ENCODE measurements around the gene HDGF. TPM values are rescaled to one million over a fixed set of nuclear protein-coding genes. Genes with fewer than 3 reads are reported as not detected.

The HDGF gene
- total and polyA plus RNA-seq, 12 donors = 69.8 to 202 (median 144) TPM

GRCh38 chr1:156727926-156728598, 23.4 kb downstream of the HDGF start, which contains the start of gene METTL25B:
Gene METTL25B, plus strand, starts transcription at chr1:156728469. Its CDS starts 636 bp downstream, at chr1:156729105.
- DNase-seq (peak; percentile 76 to 80), ATAC-seq (peak; percentile 75 to 89 (median 79))
- no peak for TF ChIP-seq CTCF (IDR thresholded peaks at IDR 0.05)
- Histone ChIP-seq H3K4me1 (peaks cover 21 to 52% (median 44%) of the 10 kb centered on the region in 9 donors), H3K27me3 (no peaks in the 10 kb centered on the region), H3K36me3 (peaks cover 0 to 40% (median 20%) of the 10 kb centered on the region in 9 donors), H3K4me3 (peak within 1 kb of the TSS; percentile 57 to 86 (median 78)), H3K9me3 (no peaks in the 10 kb centered on the region), H3K27ac (peak within 1 kb of the TSS; percentile 92 to 98 (median 95))
- WGBS, 2 donors = 1 to 2% methylated on average over 45 to 46 of the region's 46 CpGs
- intact Hi-C loops (cut with DNase I) = loop anchor here in 8 of 10 donors (1.0 to 10.0 kb wide), 9 partner anchors 39 to 197 kb away; partner anchors contain the start of genes PRCC (in 7 of the 8), INSRR (in 2 of the 8), PEAR1 (in 2 of the 8) and LRRC71 (in 1 of the 8)

GRCh38 chr1:156727492-156727891, 24.0 kb downstream of the HDGF start:
- ATAC-seq = no peak
- H3K4me3 ChIP-seq = peak overlapping the region; percentile 57 to 86 (median 78)
- no peaks in the 10 kb centered on the region for H3K9me3 ChIP-seq
- 52 to 59% methylated on average over 7 of the region's 7 CpGs for WGBS, 2 donors
- peaks cover 21 to 52% (median 44%) of the 10 kb centered on the region in 9 donors for H3K4me1 ChIP-seq
- no peak for TF ChIP-seq CTCF (IDR thresholded peaks at IDR 0.05)
- H3K36me3 ChIP-seq = peaks cover 0 to 40% (median 20%) of the 10 kb centered on the region in 9 donors
- intact Hi-C loops (cut with DNase I) = loop anchor here in 8 of 10 donors (2.0 to 10.0 kb wide), 6 partner anchors 40 to 197 kb away; partner anchors contain the start of genes PRCC (in 4 of the 8), INSRR (in 2 of the 8), PEAR1 (in 2 of the 8) and LRRC71 (in 1 of the 8)
- H3K27me3 ChIP-seq = no peaks in the 10 kb centered on the region
- H3K27ac ChIP-seq = peak overlapping the region in 6 of 10 donors; percentile 93 to 98 (median 97)
- no peak for DNase-seq

- peaks cover 21 to 52% (median 44%) of the 10 kb centered on the region in 9 donors for H3K4me1 ChIP-seq
- no peaks in the 10 kb centered on the region for H3K27me3 ChIP-seq
- H3K4me3 ChIP-seq = peak overlapping the region in 6 of 10 donors; percentile 36 to 86 (median 60)
- H3K27ac ChIP-seq = peak overlapping the region in 1 of 10 donors; percentile 2
- ATAC-seq (peak in 1 of 8 donors; percentile 15), DNase-seq (peak in 1 of 2 donors; percentile 56)
- TF ChIP-seq CTCF (IDR thresholded peaks at IDR 0.05) = peak in 8 of 9 donors; percentile 13 to 59 (median 55)
- peaks cover 0 to 39% (median 20%) of the 10 kb centered on the region in 9 donors for H3K36me3 ChIP-seq
- WGBS, 2 donors = 55 to 56% methylated on average over 15 of the region's 15 CpGs
- intact Hi-C loops (cut with DNase I) = loop anchor here in 8 of 10 donors (1.0 to 10.0 kb wide), 8 partner anchors 15 to 198 kb away; partner anchors contain the start of genes PRCC (in 4 of the 8), INSRR (in 2 of the 8), PEAR1 (in 2 of the 8) and LRRC71 (in 1 of the 8)
- H3K9me3 ChIP-seq = no peaks in the 10 kb centered on the region
Measured at GRCh38 chr1:156726549-156727226, 24.8 kb downstream of the HDGF start.
